Stomach (tissue), 9 donors: ENCODE measurements around the gene SLC7A11. TPM values are rescaled to one million over a fixed set of nuclear protein-coding genes. Genes with fewer than 3 reads are reported as not detected.

ENCODE experiments used
- DNase-seq, 2 donors: peaks; one replicate each; pipeline versions ENCODE4 v3.0.0 to v3.0.0-alpha.2; 2013 to 2019
- H3K27ac ChIP-seq, 5 donors: fragments of 200-600 bp in 4 of 5; sonication (generic) in 4 of 5; one replicate each; pipeline ENCODE4 v1.5.1; 2013 to 2019; ENCODE audit warnings: mild to moderate bottlenecking in 1 of 5, moderate library complexity in 1 of 5
- H3K27me3 ChIP-seq, 3 donors: fragments of 200-600 bp; sonication (generic); one replicate each; pipeline ENCODE4 v1.5.1; 2017 to 2019; ENCODE audit warnings: mixed run types in 1 of 3
- H3K36me3 ChIP-seq, 4 donors: fragments of 200-600 bp; sonication (generic); 1 replicate in 3 of 4; 2 replicates in 1 of 4; pipeline ENCODE4 v1.5.1; 2016 to 2019
- H3K4me1 ChIP-seq, 4 donors: fragments of 200-600 bp; sonication (generic); one replicate each; pipeline ENCODE4 v1.5.1; 2016 to 2019
- H3K4me3 ChIP-seq, 4 donors: fragments of 200-600 bp; sonication (generic) in 3 of 4; one replicate each; pipeline ENCODE4 v1.5.1; 2016 to 2019; ENCODE audit warnings: mild to moderate bottlenecking in 1 of 4
- H3K9me3 ChIP-seq, 4 donors: fragments of 200-600 bp; sonication (generic); one replicate each; pipeline ENCODE4 v1.5.1; 2016 to 2019
- CTCF ChIP-seq, 7 experiments: fragments of 450-650 bp in 4 of 7; fragments of 200-600 bp in 3 of 7; sonication (generic) in 3 of 7; IDR thresholded peaks; one replicate each; pipeline ENCODE4 v1.5.1; 2016 to 2019; ENCODE audit warnings: antibody characterized with exemption in 7 of 7, control low read depth in 2 of 7, mild to moderate bottlenecking in 1 of 7
- EP300 ChIP-seq: sonication (generic); formaldehyde crosslinking; IDR thresholded peaks from one replicate; pipeline ENCODE4 v1.6.1; 2017; ENCODE audit warnings: antibody characterized with exemption
- POLR2A ChIP-seq, 4 donors: fragments of 450-650 bp; IDR thresholded peaks; one replicate each; pipeline ENCODE4 v1.6.1; 2016; ENCODE audit warnings: antibody characterized with exemption in 4 of 4, control low read depth in 2 of 4, mild to moderate bottlenecking in 1 of 4, moderate library complexity in 1 of 4
- POLR2AphosphoS5 ChIP-seq, 3 donors: sonication (generic); formaldehyde crosslinking; IDR thresholded peaks; one replicate each; pipeline ENCODE4 v1.6.1; 2016; ENCODE audit warnings: antibody characterized with exemption in 3 of 3
- WGBS, 5 donors: extraction: QIAGEN DNeasy Blood & Tissue Kit in 3 of 5; methylation state at CpG; one replicate each; pipeline versions ENCODE4 v1.1.5 to v1.1.7; 2013 to 2018; 5-methylcytosine and 5-hydroxymethylcytosine counted together
- intact Hi-C: fragments of 100-400 bp; cut with DNase I; formaldehyde crosslinking; loops from one replicate; pipeline ENCODE4 v1.15.1; 2023; ENCODE audit warnings: low total_unique reads
- polyA plus RNA-seq, 3 donors: library from polyadenylated mRNA; stranded (reverse); fragments of 200-250 nt; gene quantifications; one replicate each; pipeline ENCODE4 v1.2.3, GENCODE V29; 2013
- total RNA-seq, 5 donors: library from RNA; depleted of rRNA; stranded (reverse); fragments of >200 nt; gene quantifications; one replicate each; pipeline versions ENCODE4 v1.1.0 to v1.2.3, GENCODE V29; 2014 to 2016
- donor health status: healthy with polysubstance abuse.
- donor health status: Bipolar disorder and iron deficiency.
- donor health status: healthy.

SLC7A11 gene
- total and polyA plus RNA-seq, 8 donors, result 0.50 to 15.8 (median 2.3) TPM; not detected in 1

GRCh38 chr4:138243369-138243768, 1.2 kb upstream of the SLC7A11 start:
- TF ChIP-seq CTCF (IDR thresholded peaks at IDR 0.05) (no peak), POLR2A (IDR thresholded peaks at IDR 0.05) (no peak), EP300 (no peak), POLR2AphosphoS5 (IDR thresholded peaks at IDR 0.05) (no peak)
- H3K4me1 ChIP-seq, result peaks cover 0 to 12% (median 6%) of the 10 kb centered on the region in 4 donors
- H3K9me3 ChIP-seq, result no peaks in the 10 kb centered on the region
- peak overlapping the region in 1 of 5 donors; percentile 76 for H3K27ac ChIP-seq
- 35 to 64% (median 55%) methylated on average over 3 of the region's 3 CpGs for WGBS, 5 donors
- no peaks in the 10 kb centered on the region for H3K36me3 ChIP-seq
- no peak for DNase-seq
- intact Hi-C loops, result no loop called here
- H3K4me3 ChIP-seq, result no peak overlapping the region
- no peaks in the 10 kb centered on the region for H3K27me3 ChIP-seq

GRCh38 chr4:138242834-138243156, 646 bp upstream of the SLC7A11 start:
- Histone ChIP-seq H3K36me3 (no peaks in the 10 kb centered on the region), H3K27me3 (no peaks in the 10 kb centered on the region), H3K4me3 (peak overlapping the region; percentile 18 to 46 (median 32)), H3K9me3 (no peaks in the 10 kb centered on the region), H3K4me1 (peaks cover 0 to 12% (median 6%) of the 10 kb centered on the region in 4 donors), H3K27ac (peak overlapping the region in 4 of 5 donors; percentile 67 to 81 (median 74))
- no peak for DNase-seq
- TF ChIP-seq POLR2A (IDR thresholded peaks at IDR 0.05), result no peak
- TF ChIP-seq CTCF (IDR thresholded peaks at IDR 0.05), result no peak
- TF ChIP-seq EP300, result no peak
- WGBS, 5 donors, result 19 to 62% (median 47%) methylated on average over 1 of the region's 1 CpG
- intact Hi-C loops, result no loop called here

GRCh38 chr4:138241281-138242075, 671 bp downstream of the SLC7A11 start:
- H3K9me3 ChIP-seq, result no peaks in the 10 kb centered on the region
- 62 to 74% (median 70%) methylated on average over 8 to 13 of the region's 13 CpGs for WGBS, 5 donors
- no peaks in the 10 kb centered on the region for H3K36me3 ChIP-seq
- TF ChIP-seq POLR2AphosphoS5 (IDR thresholded peaks at IDR 0.05) (no peak), POLR2A (IDR thresholded peaks at IDR 0.05) (no peak), CTCF (IDR thresholded peaks at IDR 0.05) (no peak), EP300 (no peak)
- peak in 1 of 2 donors; percentile 13 for DNase-seq
- peak overlapping the region; percentile 66 to 81 (median 72) for H3K27ac ChIP-seq
- intact Hi-C loops, result no loop called here
- no peaks in the 10 kb centered on the region for H3K27me3 ChIP-seq
- peak overlapping the region; percentile 20 to 46 (median 32) for H3K4me3 ChIP-seq
- H3K4me1 ChIP-seq, result peaks cover 0 to 12% (median 6%) of the 10 kb centered on the region in 4 donors

- no peaks in the 10 kb centered on the region for H3K9me3 ChIP-seq
- no peaks in the 10 kb centered on the region for H3K27me3 ChIP-seq
- intact Hi-C loops, result no loop called here
- no peak for DNase-seq
- peak overlapping the region in 3 of 4 donors; percentile 0 to 46 (median 32) for H3K4me3 ChIP-seq
- no peak for TF ChIP-seq POLR2A (IDR thresholded peaks at IDR 0.05)
- TF ChIP-seq CTCF (IDR thresholded peaks at IDR 0.05), result no peak
- no peak for TF ChIP-seq EP300
- no peak for TF ChIP-seq POLR2AphosphoS5 (IDR thresholded peaks at IDR 0.05)
- peak overlapping the region in 2 of 5 donors; percentile 7 to 37 for H3K27ac ChIP-seq
- 0% methylated on average over 1 of the region's 1 CpG for WGBS, 5 donors
- H3K4me1 ChIP-seq, result peaks cover 0 to 27% (median 8%) of the 10 kb centered on the region in 4 donors
- no peaks in the 10 kb centered on the region for H3K36me3 ChIP-seq
Observed at GRCh38 chr4:138239491-138239890, 2.7 kb downstream of the SLC7A11 start.
